HG03460 (cell line): Measurements from ENCODE around the gene FBXO9.

Experiments
- ATAC-seq: cut with Tn5 transposase; IDR thresholded peaks from one replicate; pipeline ENCODE4 v1.9.1; 2021; ENCODE audit not compliant: unreplicated experiment

The FBXO9 gene

DNA sequence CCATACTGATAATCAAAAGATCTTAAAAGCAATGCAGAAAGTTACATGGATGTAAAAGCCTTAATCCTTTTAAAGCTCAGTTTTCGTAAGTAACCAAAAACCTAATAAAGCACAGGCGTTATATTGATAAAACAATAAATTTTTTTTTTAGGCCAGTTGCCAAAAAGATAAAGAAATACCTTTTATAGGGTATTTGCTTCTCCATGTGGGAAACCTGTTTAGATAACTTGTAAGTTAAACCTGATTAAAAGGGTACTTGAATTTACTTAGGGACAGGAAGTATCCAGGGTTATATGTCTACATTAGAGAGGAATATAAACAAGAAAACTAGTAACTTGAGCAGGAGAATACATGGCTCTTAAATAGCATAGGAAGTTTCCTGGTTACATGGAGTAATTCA, 21.1 kb downstream of the FBXO9 start:
- ATAC-seq = no peak

DNA sequence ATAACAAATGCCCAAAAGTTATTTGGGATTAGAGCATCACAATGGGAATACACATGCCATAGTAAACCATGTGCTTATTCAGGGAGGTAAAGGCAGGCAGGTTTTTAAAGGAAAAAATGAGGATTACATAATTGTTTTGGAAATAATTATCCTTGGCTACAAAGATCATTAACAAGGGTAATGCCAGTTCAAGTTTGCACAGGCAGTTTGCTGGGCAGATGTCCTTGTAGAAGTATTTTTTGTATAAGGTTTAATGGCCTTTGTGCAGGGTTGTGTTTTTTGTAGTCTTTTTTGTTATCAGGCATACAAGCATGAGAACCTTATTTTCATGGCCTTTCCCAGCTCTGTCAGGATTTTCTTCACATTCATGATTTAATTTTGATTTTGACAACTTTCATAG, 24.7 kb downstream of the FBXO9 start:
- no peak for ATAC-seq

GRCh38 chr6:53090576-53090975, 25.4 kb downstream of the FBXO9 start:
- ATAC-seq = no peak

- ATAC-seq = no peak
Measured at GRCh38 chr6:53095270-53095669, 30.1 kb downstream of the FBXO9 start.

- ATAC-seq = no peak
Measured at GRCh38 chr6:53095716-53096115, 30.5 kb downstream of the FBXO9 start.

DNA sequence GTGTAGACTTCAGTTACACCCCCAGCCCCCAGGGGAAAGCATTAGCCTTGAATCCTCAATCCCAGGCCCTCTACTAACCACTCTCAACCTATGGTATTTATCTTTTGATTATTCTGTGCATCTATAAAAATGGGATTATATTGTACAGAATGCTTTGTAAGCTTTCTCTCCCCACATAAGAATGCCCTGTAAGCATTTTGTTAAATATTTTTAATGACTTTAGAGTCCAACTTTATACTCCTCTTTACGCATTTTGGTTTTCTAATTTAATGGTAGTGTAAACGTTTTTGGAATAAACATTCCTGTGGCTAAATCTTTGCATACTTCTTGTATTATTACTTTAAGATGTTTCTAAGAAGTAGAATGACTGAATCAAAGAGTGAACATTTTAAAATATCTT, 35.4 kb downstream of the FBXO9 start:
- ATAC-seq = no peak

- no peak for ATAC-seq
Measured at GRCh38 chr6:53101006-53101405, 35.8 kb downstream of the FBXO9 start.

DNA sequence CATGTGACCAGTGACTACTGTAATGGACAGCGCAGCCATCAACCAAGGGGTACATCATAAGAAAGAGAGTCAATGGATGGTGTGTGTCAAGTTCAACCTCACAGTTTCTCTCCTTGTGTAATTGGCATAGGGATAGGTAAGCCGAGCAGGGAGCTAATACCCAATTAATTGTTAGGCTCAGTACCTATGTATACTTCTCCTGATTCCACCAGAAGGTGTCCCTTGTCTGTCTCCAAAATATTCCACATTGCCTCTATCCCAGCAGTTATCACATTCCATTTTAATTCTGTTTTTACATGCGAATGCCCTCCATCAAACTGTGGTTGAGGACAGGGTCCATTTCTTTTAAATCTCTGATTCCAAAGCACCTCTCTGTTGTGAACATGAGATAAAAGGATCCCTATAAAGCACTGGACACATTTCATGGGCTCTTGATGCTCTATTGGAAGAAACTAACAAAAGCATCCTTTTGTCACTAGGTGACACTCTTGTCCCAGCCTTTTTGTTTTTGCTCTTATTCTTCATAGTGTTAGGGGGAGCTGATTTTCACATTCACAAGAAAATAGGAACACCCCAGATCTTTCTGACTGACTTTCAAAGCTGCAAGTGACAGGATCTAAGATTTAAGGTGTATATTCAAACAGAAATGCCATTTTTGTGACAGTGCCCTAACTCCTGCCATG, 38.9 kb downstream of the FBXO9 start:
- no peak for ATAC-seq

DNA sequence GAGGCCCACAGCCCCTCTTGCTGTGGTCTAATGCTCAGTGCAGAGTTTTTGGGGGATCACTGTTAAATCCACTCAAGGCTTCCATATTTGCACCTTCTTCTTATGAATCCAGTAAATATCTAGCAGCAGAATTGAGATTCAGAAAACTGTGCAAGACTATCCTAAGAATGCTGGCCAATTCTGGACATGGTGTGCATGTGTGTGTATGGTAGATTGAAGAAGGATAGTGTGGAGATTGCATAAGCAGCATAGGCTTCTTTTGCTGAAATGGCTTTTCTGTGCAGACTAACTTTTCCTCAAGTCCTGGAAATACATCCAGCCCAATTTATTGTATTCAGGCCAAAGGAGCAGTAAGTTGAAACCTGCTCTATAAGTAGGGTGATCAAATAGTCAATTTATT, 39.7 kb downstream of the FBXO9 start:
- ATAC-seq = no peak

GRCh38 chr6:53107091-53107490, 41.9 kb downstream of the FBXO9 start:
- no peak for ATAC-seq

DNA sequence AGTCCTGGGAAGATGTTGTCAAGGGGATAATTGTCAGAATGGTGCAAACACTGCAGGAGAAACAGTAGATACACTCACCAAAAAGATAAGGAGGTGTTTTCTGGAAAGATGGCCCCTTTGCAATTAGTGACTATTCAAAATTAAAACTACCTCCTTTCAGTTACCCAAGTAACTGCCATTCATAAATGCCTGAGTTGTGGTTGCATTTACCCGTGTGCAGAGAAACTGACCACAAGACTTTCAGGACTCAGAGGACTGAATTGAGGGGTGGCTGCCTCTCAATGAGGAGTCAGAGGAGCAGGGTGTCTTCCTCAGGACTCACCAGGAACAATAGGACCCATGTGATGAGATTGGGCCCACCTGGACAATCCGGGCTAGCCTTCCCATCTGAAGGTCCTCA, 44.4 kb downstream of the FBXO9 start:
- peak; percentile 79 for ATAC-seq

DNA sequence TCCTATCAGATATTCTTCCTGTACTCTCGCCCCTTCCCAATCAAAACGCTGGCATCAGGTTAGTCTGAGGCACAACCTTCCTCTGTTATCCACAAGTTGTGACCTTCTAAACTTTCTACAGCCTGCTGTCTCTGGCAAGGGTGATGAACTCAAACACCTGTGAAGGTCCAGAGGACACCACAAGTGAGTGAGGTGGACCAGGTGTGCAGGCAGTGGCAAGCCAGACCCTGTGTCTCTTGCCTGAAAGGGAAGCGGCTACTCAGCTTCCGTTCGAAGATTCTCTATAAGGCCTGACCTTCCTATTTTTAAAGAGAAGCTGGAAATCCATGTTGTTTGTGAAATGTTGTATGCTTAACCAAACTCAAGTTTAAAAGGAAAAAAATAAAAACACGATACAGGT, 46.7 kb downstream of the FBXO9 start:
- no peak for ATAC-seq

GRCh38 chr6:53112404-53112803, 47.2 kb downstream of the FBXO9 start:
- no peak for ATAC-seq

GRCh38 chr6:53112871-53113270, 47.7 kb downstream of the FBXO9 start:
- ATAC-seq = no peak

GRCh38 chr6:53113742-53114141, 48.5 kb downstream of the FBXO9 start:
- ATAC-seq = no peak

DNA sequence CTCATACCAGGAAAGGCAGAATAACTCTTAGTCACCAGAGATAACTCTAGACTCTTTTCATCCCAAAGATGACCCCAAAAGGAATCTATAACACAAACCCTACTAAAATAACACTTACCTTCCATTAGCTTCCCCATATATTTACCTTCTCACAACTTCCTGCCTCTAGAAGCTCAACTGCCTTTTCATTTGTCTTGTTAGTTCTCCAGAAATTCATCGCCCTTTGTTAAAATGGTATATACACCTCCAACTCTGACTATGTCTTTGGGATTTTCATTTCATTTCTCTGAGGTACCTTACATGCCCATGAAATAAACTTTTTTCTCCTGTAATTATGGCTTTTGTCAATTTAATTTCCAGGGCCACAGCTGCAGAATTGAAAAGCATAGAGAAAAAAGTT, 49.9 kb downstream of the FBXO9 start:
- ATAC-seq = no peak

DNA sequence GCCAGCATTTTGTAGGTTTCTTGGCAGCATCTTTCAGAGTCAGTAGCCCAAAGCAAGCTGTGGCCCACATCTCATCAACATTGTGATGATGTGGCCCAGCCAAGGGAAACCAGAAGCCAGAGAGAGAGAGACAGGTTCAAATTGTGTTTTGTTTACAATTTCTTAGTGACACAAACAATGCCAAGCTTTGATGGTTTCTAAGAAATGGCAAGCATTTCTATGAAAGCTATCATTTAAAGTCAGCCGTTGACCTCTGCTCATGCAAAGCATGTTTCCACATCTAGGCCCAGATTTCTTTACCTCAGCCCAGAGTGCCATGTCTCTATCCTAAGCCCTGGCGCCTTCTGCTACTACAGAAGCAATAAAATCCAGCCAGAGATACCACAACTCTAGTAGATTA, 50.5 kb downstream of the FBXO9 start:
- no peak for ATAC-seq

GRCh38 chr6:53119349-53119748, 54.1 kb downstream of the FBXO9 start:
- no peak for ATAC-seq

DNA sequence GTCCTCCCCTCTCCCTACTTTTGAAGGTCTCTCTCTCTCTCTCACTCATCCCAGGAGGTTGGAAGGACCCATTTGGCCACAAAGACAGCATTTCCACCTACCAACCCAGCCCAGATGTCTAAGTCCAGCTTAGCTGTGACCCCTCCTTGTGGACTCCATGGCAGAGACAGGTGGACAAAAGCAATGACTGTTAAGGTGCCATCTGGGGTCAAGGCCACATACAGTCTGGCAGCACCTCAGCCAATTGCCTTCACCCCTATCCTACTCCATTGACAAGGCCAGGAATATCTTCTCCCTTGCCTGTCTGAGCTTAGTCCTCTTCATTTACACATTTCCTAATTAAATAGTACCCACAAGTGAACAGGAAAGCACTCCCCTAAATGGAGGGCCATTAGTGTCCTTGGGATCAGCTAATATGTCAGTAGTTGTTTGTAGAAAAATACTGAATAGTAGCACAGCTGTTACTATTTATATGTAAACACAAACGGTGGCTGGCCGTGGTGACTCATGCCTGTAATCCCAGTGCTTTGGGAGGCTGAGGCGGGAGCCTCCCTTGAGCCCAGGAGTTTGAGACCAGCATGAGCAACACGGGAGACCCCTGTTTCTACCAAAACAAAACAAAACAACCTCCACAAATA, 54.7 kb downstream of the FBXO9 start:
- ATAC-seq = no peak

DNA sequence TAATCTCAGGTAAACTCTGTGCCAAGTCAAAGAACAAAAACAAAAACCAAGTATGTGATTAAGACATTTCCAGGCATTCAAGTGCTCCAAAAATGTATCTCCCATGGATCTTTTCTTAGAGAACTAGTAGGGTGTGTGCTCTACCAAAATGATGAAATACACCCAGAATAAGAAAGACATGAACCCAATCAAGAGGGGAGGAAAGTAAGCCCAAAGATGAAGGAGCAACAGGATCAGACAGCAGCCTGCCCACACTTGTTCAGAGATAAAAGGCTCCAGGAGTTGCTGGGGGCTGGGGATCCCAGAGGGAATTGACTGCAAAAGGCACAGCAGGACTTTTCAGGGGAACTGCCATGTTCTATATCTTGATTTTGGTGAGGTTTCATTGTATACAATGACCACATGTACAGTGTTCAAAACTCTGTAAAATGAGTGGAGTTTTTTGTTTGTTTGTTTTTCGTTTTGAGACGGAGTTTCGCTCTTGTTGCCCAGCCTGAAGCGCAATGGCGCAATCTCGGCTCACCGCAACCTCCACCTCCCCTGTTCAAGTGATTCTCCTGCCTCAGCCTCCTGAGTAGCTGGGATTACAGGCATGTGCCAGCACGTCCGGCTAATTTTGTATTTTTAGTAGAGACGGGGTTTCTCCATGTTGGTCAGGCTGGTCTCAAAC, 59.1 kb downstream of the FBXO9 start:
- no peak for ATAC-seq

GRCh38 chr6:53125276-53125675, 60.1 kb downstream of the FBXO9 start:
- no peak for ATAC-seq

DNA sequence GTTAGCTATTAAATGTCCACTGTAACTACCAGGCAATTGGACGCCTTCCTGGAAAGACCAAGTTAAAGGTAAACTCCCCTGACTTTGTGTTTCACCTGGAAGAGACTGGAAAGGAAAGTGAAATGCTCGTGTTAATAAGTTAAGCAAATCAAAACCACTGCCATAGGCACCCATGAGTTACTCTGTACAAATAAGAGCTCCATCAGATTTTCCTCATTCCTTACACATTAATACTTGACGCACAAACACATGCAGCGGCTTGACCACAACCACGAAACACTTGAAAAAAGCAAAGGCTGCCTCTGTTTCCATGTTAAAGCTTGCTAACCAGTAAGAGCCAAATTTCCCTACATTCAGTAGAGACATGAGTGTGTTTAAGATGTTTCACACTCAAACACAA, 63.6 kb downstream of the FBXO9 start:
- ATAC-seq = no peak
